Renal pelvis (tissue), 4 donors: ENCODE results near the gene CRHR1. TPM values are rescaled to one million over a fixed set of nuclear protein-coding genes. Genes with fewer than 3 reads are reported as not detected.

Experiments
- DNase-seq: peaks from one replicate; pipeline ENCODE4 v3.0.0-alpha.2; 2013
- polyA plus RNA-seq, 3 donors: library from polyadenylated mRNA; unstranded; fragments of 120-200 nt; gene quantifications; one replicate each; pipeline ENCODE4 v1.2.1, GENCODE V29; 2013; ENCODE audit not compliant: insufficient read length in 3 of 3

Gene CRHR1
- polyA plus RNA-seq, 3 donors = 0.19 to 0.36 (median 0.27) TPM

GRCh38 chr17:45820052-45820780, 36.1 kb downstream of the CRHR1 start:
- DNase-seq = no peak

DNA sequence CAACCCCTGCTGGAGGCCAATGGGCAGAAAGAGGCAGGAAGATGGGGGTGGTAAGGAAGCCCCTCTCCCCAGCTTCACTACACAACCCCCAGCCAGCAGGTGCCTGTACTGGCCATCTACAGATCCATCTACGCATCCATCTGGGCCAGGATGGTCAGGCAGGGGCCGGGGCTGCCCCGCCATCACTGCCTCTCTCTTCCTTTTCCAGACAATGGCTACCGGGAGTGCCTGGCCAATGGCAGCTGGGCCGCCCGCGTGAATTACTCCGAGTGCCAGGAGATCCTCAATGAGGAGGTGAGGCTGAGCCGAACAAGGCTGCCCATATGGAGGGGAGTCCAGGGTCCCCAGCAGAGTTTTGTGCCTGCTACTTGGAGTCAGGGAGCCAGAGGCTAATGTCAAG, 37.0 kb downstream of the CRHR1 start:
- DNase-seq = no peak

DNA sequence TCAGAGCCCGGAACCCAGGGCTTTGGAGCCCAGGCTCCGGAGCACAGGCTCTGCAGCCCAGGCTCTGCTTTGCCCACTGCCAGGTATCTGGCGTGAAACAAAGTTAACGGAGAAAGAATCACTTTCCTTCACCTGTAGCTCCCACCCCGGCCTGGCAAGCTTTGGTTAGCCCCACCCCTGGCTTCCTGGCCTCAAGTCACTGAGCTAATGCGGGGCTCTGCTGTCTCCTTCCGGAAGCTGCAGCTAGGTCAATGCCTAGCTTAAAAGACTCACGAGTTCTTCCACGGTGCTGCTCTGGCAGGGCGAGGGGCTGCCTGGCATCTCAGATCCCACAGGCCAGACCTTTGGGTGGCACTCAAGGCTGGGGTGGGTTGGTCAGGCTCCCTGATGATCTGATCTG, 39.5 kb downstream of the CRHR1 start:
- DNase-seq = no peak

- DNase-seq = no peak
Observed at GRCh38 chr17:45824475-45824874, 40.4 kb downstream of the CRHR1 start.

DNA sequence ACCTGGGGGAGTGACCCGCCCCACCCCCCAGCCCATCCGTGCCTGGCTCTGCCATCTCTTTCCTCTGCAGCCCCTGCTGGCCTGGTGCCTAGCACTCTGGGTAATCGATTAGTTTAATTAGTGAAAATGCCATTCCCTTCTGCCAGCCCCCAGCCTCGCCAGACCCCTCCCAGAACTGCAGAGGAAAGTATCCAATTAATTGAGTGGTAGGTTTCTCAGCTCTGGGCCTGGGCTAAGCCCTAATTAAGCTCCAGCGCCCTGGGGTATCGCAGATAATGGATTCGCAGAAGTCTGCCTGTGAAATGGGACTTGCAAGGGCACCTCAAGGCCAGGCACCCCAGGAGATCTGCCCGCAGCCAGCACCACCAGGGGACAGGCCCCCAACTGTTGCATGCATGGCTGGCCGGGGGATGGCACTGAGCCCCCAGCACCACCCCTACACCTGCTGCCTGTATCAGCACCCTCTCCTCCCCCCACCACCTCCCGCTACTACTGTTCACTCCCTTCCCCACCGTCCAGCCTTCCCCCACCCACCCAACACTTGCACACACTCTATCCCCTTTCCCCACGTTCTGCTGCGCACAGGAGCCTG, 40.9 kb downstream of the CRHR1 start:
- no peak for DNase-seq

DNA sequence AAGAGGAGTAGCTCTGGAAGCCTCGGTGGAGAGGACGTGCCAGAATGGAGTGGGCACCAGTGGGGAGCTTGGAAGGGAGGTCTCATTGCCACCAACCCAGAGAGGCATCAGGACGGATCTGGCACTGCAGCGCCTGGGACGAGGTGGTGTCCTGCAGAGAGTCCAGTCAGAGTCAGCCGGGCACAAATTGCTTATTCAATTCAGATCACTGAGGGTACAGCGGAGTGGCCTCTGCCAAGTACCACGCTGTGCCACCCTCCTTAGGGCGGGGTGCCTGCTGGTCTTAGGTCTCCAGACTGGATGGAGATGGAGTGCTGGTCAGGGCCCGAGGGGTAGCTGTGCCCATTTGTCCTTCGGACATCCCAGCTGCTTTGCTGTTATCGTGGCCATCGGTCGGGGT, 41.7 kb downstream of the CRHR1 start:
- no peak for DNase-seq

- no peak for DNase-seq
Observed at GRCh38 chr17:45826919-45827588, 42.9 kb downstream of the CRHR1 start.

- no peak for DNase-seq
Observed at GRCh38 chr17:45828171-45828570, 44.1 kb downstream of the CRHR1 start.

- no peak for DNase-seq
Observed at GRCh38 chr17:45828582-45829133, 44.5 kb downstream of the CRHR1 start.

GRCh38 chr17:45833920-45834319, 49.8 kb downstream of the CRHR1 start:
- no peak for DNase-seq

GRCh38 chr17:45834471-45835396, 50.6 kb downstream of the CRHR1 start:
- no peak for DNase-seq

- DNase-seq = no peak
Observed at GRCh38 chr17:45835481-45835880, 51.4 kb downstream of the CRHR1 start.

DNA sequence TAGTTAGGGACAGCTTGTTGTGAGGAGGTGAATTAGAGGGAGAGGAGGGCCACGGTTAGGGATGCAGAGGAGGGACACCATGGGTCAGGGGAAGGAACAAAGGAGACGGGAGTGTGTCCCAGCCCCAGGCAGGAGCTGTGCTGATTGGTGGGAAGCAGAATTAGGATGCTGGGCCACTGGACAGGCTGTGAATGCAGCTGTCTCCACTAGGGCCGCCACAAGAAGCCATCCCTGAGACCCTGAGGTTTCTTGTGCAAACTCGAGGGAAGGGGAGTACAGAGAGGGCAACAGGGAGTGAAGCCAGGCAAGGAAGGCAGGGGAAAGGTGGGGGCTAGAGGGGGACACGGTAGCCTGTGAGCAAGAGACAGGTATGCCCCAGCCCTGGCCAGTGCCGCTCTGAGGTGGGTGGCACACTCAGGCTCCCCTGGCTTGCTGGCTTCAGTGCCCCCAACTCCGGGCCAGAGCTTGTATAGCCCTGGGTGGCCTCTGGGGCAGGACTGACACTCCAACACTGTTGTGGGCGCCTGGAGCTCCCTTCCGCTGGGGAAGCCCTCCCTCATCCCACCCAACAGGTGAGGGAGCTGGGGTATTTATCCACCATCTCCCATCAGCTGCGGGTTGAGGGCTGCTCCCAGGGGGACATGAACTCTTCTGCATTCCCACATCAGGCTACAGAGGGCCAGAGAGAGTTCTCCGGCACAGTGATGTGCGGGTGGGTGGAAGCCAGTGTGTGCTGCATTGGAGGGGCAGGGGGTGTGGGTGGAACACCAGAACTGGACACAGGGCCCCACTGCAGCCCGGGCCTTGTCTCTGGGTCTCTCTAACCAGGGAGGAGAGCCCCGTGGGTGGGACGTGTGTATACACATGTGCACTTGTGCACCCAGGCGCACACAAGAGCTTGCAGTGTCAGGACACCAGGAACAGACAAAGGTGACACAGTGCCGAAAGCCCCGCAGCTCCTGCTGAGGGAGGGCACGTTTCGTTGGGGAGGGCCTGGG, 52.2 kb downstream of the CRHR1 start:
- DNase-seq = no peak

- DNase-seq = no peak
Observed at GRCh38 chr17:45837187-45837586, 53.1 kb downstream of the CRHR1 start.

- DNase-seq = no peak
Observed at GRCh38 chr17:45837603-45838002, 53.5 kb downstream of the CRHR1 start.

- no peak for DNase-seq
Observed at GRCh38 chr17:45838751-45839295, 54.7 kb downstream of the CRHR1 start.

GRCh38 chr17:45839442-45839841, 55.3 kb downstream of the CRHR1 start:
- no peak for DNase-seq

DNA sequence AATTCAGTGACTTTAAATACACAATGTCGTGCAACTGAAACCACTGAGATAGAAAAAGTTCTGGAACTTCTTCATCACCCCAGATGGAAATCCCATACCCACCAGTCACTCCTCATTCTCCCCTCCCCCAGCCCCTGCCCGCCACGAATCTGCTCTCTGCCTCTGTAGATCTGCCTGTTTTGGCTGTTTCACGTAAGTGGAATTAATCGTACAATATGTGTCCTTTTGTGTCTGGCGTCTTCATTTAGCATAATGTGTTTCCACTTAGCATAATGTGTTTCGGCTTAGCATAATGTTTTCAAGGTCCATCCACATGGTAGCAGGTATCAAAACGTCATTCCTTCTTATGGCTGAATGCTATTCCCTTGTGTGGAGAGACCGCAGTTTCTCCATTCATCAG, 57.1 kb downstream of the CRHR1 start:
- no peak for DNase-seq

GRCh38 chr17:45841883-45842525, 57.9 kb downstream of the CRHR1 start:
- DNase-seq = no peak

DNA sequence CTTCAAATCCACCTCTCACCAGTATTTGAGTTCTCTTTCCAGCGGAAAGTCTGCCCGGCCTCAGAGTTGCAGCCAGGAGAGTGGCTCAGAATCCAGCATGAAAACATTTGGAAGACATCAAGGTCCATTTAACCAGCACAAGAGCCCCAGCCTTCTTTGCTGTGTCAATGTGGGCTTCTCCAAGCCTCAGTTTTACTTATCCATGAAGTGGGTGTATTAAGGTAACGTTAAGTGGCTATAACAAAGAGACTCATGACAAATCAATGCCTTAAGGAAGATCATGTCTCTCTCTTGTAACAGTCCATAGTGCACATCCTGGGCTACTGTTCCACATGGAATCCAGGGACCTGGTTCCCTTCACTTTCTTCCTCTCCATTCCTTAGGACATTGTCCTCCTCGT, 59.6 kb downstream of the CRHR1 start:
- DNase-seq = no peak
